ENCODE results near the gene MPPED1. TPM values are rescaled to one million over a fixed set of nuclear protein-coding genes. Genes with fewer than 3 reads are reported as not detected.

MPPED1 gene
- total RNA-seq, 1 donor from 2014 or later = not detected

- intact Hi-C loops (cut with micrococcal nuclease) = no loop called here
- H3K36me3 Mint-ChIP-seq (ENCODE audit: low read depth) = no peaks in the 10 kb centered on the region
- no peaks in the 10 kb centered on the region for H3K4me1 Mint-ChIP-seq (ENCODE audit: low read depth)
These were observed 21.1 kb downstream of the MPPED1 start for GRCh38 chr22:43432883-43433415.

GRCh38 chr22:43433451-43434274, 21.8 kb downstream of the MPPED1 start:
- no peaks in the 10 kb centered on the region for H3K9me3 Mint-ChIP-seq
- DNase-seq (ENCODE audit: low spot score) = no peak
- H3K36me3 Mint-ChIP-seq (ENCODE audit: low read depth) = no peaks in the 10 kb centered on the region
- no peak overlapping the region for H3K4me3 Mint-ChIP-seq (ENCODE audit: low read depth)
- no peak overlapping the region for H3K27ac Mint-ChIP-seq
- intact Hi-C loops (cut with micrococcal nuclease) = no loop called here
- peaks cover 2% of the 10 kb centered on the region for H3K27me3 Mint-ChIP-seq (ENCODE audit: low read depth)
- H3K4me1 Mint-ChIP-seq (ENCODE audit: low read depth) = no peaks in the 10 kb centered on the region

More at GRCh38 chr22:43432883-43433415, 21.1 kb downstream of the MPPED1 start:
- Mint-ChIP-seq H3K4me3 (ENCODE audit: low read depth) (no peak overlapping the region), H3K9me3 (no peaks in the 10 kb centered on the region), H3K27me3 (ENCODE audit: low read depth) (peaks cover 2% of the 10 kb centered on the region), H3K27ac (no peak overlapping the region)
- DNase-seq (ENCODE audit: low spot score) = no peak

- peaks cover 2% of the 10 kb centered on the region for H3K27me3 Mint-ChIP-seq (ENCODE audit: low read depth)
- H3K4me3 Mint-ChIP-seq (ENCODE audit: low read depth) = no peak overlapping the region
- no peaks in the 10 kb centered on the region for H3K9me3 Mint-ChIP-seq
- no peak overlapping the region for H3K27ac Mint-ChIP-seq
- H3K4me1 Mint-ChIP-seq (ENCODE audit: low read depth) = no peaks in the 10 kb centered on the region
- no peak for DNase-seq (ENCODE audit: low spot score)
- H3K36me3 Mint-ChIP-seq (ENCODE audit: low read depth) = no peaks in the 10 kb centered on the region
- intact Hi-C loops (cut with micrococcal nuclease) = no loop called here
These were observed 22.6 kb downstream of the MPPED1 start for GRCh38 chr22:43434275-43434927.

GRCh38 chr22:43434928-43435311, 23.1 kb downstream of the MPPED1 start:
- no peaks in the 10 kb centered on the region for H3K36me3 Mint-ChIP-seq (ENCODE audit: low read depth)
- H3K27ac Mint-ChIP-seq = no peak overlapping the region
- peaks cover 2% of the 10 kb centered on the region for H3K27me3 Mint-ChIP-seq (ENCODE audit: low read depth)
- no peaks in the 10 kb centered on the region for H3K9me3 Mint-ChIP-seq
- H3K4me3 Mint-ChIP-seq (ENCODE audit: low read depth) = no peak overlapping the region
- no peaks in the 10 kb centered on the region for H3K4me1 Mint-ChIP-seq (ENCODE audit: low read depth)
- intact Hi-C loops (cut with micrococcal nuclease) = no loop called here
- DNase-seq (ENCODE audit: low spot score) = no peak

GRCh38 chr22:43435851-43436811, 24.3 kb downstream of the MPPED1 start:
- peaks cover 2% of the 10 kb centered on the region for H3K27me3 Mint-ChIP-seq (ENCODE audit: low read depth)
- no peak overlapping the region for H3K27ac Mint-ChIP-seq
- H3K36me3 Mint-ChIP-seq (ENCODE audit: low read depth) = no peaks in the 10 kb centered on the region
- DNase-seq (ENCODE audit: low spot score) = no peak
- H3K4me1 Mint-ChIP-seq (ENCODE audit: low read depth) = no peaks in the 10 kb centered on the region
- H3K9me3 Mint-ChIP-seq = no peaks in the 10 kb centered on the region
- no peak overlapping the region for H3K4me3 Mint-ChIP-seq (ENCODE audit: low read depth)
- intact Hi-C loops (cut with micrococcal nuclease) = no loop called here

GRCh38 chr22:43436868-43437267, 25.1 kb downstream of the MPPED1 start:
- Mint-ChIP-seq H3K4me1 (ENCODE audit: low read depth) (no peaks in the 10 kb centered on the region), H3K9me3 (no peaks in the 10 kb centered on the region), H3K4me3 (ENCODE audit: low read depth) (no peak overlapping the region), H3K27ac (no peak overlapping the region), H3K36me3 (ENCODE audit: low read depth) (no peaks in the 10 kb centered on the region), H3K27me3 (ENCODE audit: low read depth) (no peaks in the 10 kb centered on the region)
- intact Hi-C loops (cut with micrococcal nuclease) = no loop called here
- DNase-seq (ENCODE audit: low spot score) = no peak

- Mint-ChIP-seq H3K4me1 (ENCODE audit: low read depth) (no peaks in the 10 kb centered on the region), H3K4me3 (ENCODE audit: low read depth) (no peak overlapping the region), H3K27ac (no peak overlapping the region), H3K27me3 (ENCODE audit: low read depth) (no peaks in the 10 kb centered on the region), H3K9me3 (no peaks in the 10 kb centered on the region), H3K36me3 (ENCODE audit: low read depth) (no peaks in the 10 kb centered on the region)
- intact Hi-C loops (cut with micrococcal nuclease) = no loop called here
- no peak for DNase-seq (ENCODE audit: low spot score)
These were observed 26.2 kb downstream of the MPPED1 start for GRCh38 chr22:43437871-43438475.

GRCh38 chr22:43438666-43439347, 27.0 kb downstream of the MPPED1 start:
- H3K4me1 Mint-ChIP-seq (ENCODE audit: low read depth) = no peaks in the 10 kb centered on the region
- no peaks in the 10 kb centered on the region for H3K9me3 Mint-ChIP-seq
- H3K27ac Mint-ChIP-seq = no peak overlapping the region
- no peak for DNase-seq (ENCODE audit: low spot score)
- intact Hi-C loops (cut with micrococcal nuclease) = no loop called here
- no peak overlapping the region for H3K4me3 Mint-ChIP-seq (ENCODE audit: low read depth)
- H3K27me3 Mint-ChIP-seq (ENCODE audit: low read depth) = no peaks in the 10 kb centered on the region
- H3K36me3 Mint-ChIP-seq (ENCODE audit: low read depth) = no peaks in the 10 kb centered on the region

- no peaks in the 10 kb centered on the region for H3K27me3 Mint-ChIP-seq (ENCODE audit: low read depth)
- H3K4me3 Mint-ChIP-seq (ENCODE audit: low read depth) = no peak overlapping the region
- H3K27ac Mint-ChIP-seq = no peak overlapping the region
- no peaks in the 10 kb centered on the region for H3K36me3 Mint-ChIP-seq (ENCODE audit: low read depth)
- no peaks in the 10 kb centered on the region for H3K9me3 Mint-ChIP-seq
- no peak for DNase-seq (ENCODE audit: low spot score)
- H3K4me1 Mint-ChIP-seq (ENCODE audit: low read depth) = no peaks in the 10 kb centered on the region
- intact Hi-C loops (cut with micrococcal nuclease) = no loop called here
These were observed 27.7 kb downstream of the MPPED1 start for GRCh38 chr22:43439368-43440103.

- Mint-ChIP-seq H3K27ac (no peak overlapping the region), H3K27me3 (ENCODE audit: low read depth) (no peaks in the 10 kb centered on the region), H3K36me3 (ENCODE audit: low read depth) (no peaks in the 10 kb centered on the region), H3K9me3 (no peaks in the 10 kb centered on the region), H3K4me1 (ENCODE audit: low read depth) (no peaks in the 10 kb centered on the region), H3K4me3 (ENCODE audit: low read depth) (no peak overlapping the region)
- intact Hi-C loops (cut with micrococcal nuclease) = no loop called here
- DNase-seq (ENCODE audit: low spot score) = no peak
These were observed 28.2 kb downstream of the MPPED1 start for GRCh38 chr22:43440104-43440387.

- Mint-ChIP-seq H3K36me3 (ENCODE audit: low read depth) (no peaks in the 10 kb centered on the region), H3K27ac (no peak overlapping the region), H3K4me3 (ENCODE audit: low read depth) (no peak overlapping the region), H3K9me3 (no peaks in the 10 kb centered on the region), H3K4me1 (ENCODE audit: low read depth) (no peaks in the 10 kb centered on the region), H3K27me3 (ENCODE audit: low read depth) (no peaks in the 10 kb centered on the region)
- DNase-seq (ENCODE audit: low spot score) = no peak
- intact Hi-C loops (cut with micrococcal nuclease) = no loop called here
These were observed 28.7 kb downstream of the MPPED1 start for GRCh38 chr22:43440556-43440955.
